ENCODE data around the gene GRM8. TPM values are rescaled to one million over a fixed set of nuclear protein-coding genes. Genes with fewer than 3 reads are reported as not detected.

Gene GRM8
- total RNA-seq, 1 experiment from 2014 or later, result not detected

GRCh38 chr7:126485791-126486190 lies 767.0 kb downstream of the GRM8 start:
- no peaks in the 10 kb centered on the region for H3K36me3 ChIP-seq (ENCODE audit: control insufficient read depth, insufficient read depth, low read length)
- intact Hi-C loops (cut with micrococcal nuclease; ENCODE audit: unreplicated experiment), result no loop called here
- H3K27me3 ChIP-seq (ENCODE audit: control insufficient read depth, insufficient read depth, low read length), result no peaks in the 10 kb centered on the region
- peaks cover under 1% of the 10 kb centered on the region; the same call in 1 of the 2 replicates for H3K9me3 ChIP-seq (ENCODE audit: control insufficient read depth, insufficient read depth, low read depth, low read length)
- ATAC-seq (no peak), DNase-seq (ENCODE audit: low read depth, low spot score) (no peak)
- H3K4me3 ChIP-seq (ENCODE audit: low read depth in 2 of 2, low read length in 2 of 2), result no peak overlapping the region
- POLR2A ChIA-PET, result no interaction called here
- CTCF ChIA-PET, result no interaction called here
- TF ChIP-seq POLR2AphosphoS5 (IDR thresholded peaks at IDR 0.05; ENCODE audit: low read depth, low read length) (no peak), CTCF (IDR thresholded peaks at IDR 0.05) (no peak), SIN3A (IDR thresholded peaks at IDR 0.05; ENCODE audit: borderline replicate concordance, insufficient read depth, low read depth, low read length) (no peak), TCF7L2 (IDR thresholded peaks at IDR 0.05; ENCODE audit: low read depth, low read length) (no peak), REST (IDR thresholded peaks at IDR 0.05; ENCODE audit: insufficient read depth in 1 of 2, low read depth in 2 of 2, low read length in 1 of 2) (no peak)
- in situ Hi-C loops (cut with HindIII; ENCODE audit: low pct_unique_long_range_greater_than_20kb, low sequenced_read_pairs), result no loop called here
- no peaks in the 10 kb centered on the region for H3K4me1 ChIP-seq (ENCODE audit: control insufficient read depth, insufficient read depth, low read length)
- H3K27ac ChIP-seq (ENCODE audit: low read length), result no peak overlapping the region
- no TSS peak for BruUV-seq (replicated peaks)

- in situ Hi-C loops (cut with HindIII; ENCODE audit: low pct_unique_long_range_greater_than_20kb, low sequenced_read_pairs) (no loop called here), intact Hi-C loops (cut with micrococcal nuclease; ENCODE audit: unreplicated experiment) (no loop called here)
- Histone ChIP-seq H3K36me3 (ENCODE audit: control insufficient read depth, insufficient read depth, low read length) (no peaks in the 10 kb centered on the region), H3K27me3 (ENCODE audit: control insufficient read depth, insufficient read depth, low read length) (no peaks in the 10 kb centered on the region), H3K27ac (ENCODE audit: low read length) (no peak overlapping the region), H3K4me1 (ENCODE audit: control insufficient read depth, insufficient read depth, low read length) (no peaks in the 10 kb centered on the region), H3K9me3 (ENCODE audit: control insufficient read depth, insufficient read depth, low read depth, low read length) (peaks cover 6% of the 10 kb centered on the region; the same call in 1 of the 2 replicates), H3K4me3 (ENCODE audit: low read depth in 2 of 2, low read length in 2 of 2) (no peak overlapping the region)
- ChIA-PET CTCF (no interaction called here), POLR2A (no interaction called here)
- BruUV-seq (replicated peaks), result no TSS peak
- DNase-seq (ENCODE audit: low read depth, low spot score), result no peak
- no peak for TF ChIP-seq POLR2AphosphoS5 (IDR thresholded peaks at IDR 0.05; ENCODE audit: low read depth, low read length)
- no peak for TF ChIP-seq REST (IDR thresholded peaks at IDR 0.05; ENCODE audit: insufficient read depth in 1 of 2, low read depth in 2 of 2, low read length in 1 of 2)
- TF ChIP-seq TCF7L2 (IDR thresholded peaks at IDR 0.05; ENCODE audit: low read depth, low read length), result no peak
- no peak for TF ChIP-seq CTCF (IDR thresholded peaks at IDR 0.05)
- TF ChIP-seq SIN3A (IDR thresholded peaks at IDR 0.05; ENCODE audit: borderline replicate concordance, insufficient read depth, low read depth, low read length), result no peak
- no peak for ATAC-seq
These were observed 768.8 kb downstream of the GRM8 start for GRCh38 chr7:126483972-126484371.
